HG02852 (cell line): ENCODE measurements around the gene PEX14.

Experiments used
- ATAC-seq: cut with Tn5 transposase; IDR thresholded peaks from one replicate; pipeline ENCODE4 v1.9.1; 2021; ENCODE audit warnings: mild to moderate bottlenecking, moderate library complexity; ENCODE audit not compliant: unreplicated experiment

PEX14 gene

DNA sequence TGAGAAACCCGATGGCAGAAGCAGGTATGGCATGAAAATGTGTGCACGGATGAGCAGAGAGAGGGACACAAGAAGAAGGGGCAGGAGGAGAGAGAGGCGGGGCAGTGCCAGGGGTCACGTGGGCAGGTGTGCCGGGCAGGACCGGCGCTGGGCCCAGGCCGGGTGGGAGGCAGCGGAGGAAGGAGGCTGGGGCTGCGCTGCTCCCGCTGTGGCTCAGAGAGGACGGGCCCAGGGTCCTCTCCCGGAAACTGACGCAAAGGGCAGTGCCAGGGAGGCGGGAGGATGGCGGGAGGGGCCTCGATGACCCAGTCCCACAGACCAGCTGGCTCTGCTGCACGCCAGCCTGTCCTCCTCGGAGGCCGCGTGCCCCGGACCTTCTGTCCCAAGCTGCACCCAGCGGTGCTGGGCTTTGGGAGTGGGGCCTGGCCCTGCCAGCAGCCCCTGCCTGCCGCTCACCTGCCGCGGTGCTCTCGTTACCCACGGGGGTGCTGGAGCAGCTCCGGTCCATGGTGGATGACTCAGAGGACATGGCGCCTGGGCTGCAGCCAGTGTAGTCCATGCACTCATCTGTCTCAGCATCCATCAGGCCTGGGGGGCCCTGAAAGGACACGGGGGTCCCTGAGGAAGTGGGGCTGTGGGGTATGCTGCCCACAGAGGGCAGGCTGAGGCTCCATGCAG is 167.8 kb downstream of the PEX14 start:
- no peak for ATAC-seq

DNA sequence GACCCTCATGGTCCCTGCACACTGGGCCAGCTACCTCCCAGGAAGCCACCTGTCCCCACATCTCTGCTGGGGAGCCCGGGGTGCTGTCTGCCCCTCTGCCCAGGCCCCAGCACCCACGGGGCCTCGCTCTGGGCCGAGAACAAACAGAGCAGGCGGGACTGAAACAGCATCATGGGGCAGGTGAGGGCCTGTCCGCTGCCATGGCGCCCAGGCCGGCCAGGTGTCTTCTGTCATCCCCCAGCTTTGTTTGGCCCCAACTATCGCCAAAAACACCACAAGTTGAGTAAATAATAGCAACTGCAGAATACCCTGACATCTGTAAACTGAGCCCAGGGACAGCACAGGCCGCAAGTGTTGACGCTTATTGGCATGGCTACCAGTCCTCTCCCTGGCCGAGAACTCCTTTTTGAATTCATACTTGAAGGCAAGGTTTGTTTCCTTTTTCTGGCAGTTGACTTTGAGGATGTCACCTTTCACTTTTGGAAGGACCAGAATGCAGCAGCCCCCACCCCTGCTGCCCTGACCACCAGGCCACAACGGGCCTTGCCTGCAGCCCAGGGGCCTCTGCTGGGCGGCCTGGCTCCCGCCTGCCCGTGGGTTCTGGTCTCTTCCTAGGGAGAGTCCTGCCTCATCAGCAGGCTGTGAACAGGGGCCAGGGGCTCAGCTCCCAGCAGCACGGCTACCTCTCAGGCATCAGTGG is 169.0 kb downstream of the PEX14 start:
- ATAC-seq, result no peak

DNA sequence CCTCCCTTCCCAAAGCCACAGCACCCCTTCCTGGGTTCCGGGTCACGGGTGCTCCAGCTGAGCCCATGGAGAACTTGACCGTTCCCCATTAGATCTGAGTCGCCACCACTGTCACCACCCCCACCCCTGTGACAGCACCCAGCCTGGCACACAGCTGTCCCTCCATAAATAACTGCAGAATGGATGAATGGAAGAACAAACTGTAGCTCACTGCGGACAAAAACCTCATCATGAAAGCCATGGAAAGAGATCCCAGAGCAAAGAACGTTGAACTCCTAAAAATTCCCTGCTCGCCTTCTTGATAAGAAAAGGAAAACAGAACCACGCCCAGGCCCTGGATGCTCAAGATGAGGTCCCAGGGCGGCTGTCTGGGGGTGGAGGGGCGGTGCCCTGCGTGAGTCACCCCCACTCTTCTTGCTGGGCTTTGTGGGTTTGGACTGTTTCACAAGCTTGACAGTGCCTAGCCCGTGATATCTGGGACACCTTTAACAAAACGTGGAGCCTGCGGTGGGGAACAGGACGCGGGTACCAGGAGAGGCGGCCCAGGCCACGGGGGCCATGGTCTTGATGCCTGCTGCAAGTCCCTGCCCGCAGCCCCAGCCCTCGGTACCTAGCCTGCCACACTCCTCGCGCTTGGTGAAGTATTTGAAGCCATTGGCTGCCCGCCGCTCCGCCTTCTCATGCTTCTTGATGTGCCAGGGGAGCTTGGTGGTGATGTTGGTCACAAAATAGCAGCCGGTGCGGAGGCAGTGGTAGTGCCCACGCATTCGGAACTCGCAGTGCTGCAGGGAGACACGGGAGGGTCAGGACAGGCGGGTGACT is 169.8 kb downstream of the PEX14 start:
- ATAC-seq, result no peak

DNA sequence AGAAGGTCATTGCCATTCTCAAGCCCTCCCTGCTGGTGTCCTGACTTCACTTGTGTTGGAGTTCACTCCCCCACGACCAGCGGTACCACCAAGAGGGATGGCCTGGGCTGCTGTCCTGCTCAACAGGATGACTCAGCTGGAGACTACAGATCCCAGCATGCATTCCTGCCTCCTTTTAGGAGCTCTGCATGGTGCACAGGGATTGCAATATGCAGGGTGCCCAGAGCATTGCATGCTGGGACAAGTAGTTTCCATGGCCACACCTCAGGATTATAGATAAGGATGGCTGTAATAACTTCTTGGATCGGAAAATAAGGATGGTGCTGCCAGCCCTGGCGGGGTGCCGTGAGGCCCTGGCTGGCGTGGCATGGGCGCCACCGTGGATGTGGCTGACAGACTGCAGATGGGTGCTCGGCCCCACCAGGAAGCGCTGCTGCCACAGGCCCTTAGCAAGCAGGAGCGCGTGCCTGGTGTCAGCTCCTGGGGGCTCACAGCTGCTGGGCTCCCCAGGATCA is 171.7 kb downstream of the PEX14 start:
- ATAC-seq, result no peak

DNA sequence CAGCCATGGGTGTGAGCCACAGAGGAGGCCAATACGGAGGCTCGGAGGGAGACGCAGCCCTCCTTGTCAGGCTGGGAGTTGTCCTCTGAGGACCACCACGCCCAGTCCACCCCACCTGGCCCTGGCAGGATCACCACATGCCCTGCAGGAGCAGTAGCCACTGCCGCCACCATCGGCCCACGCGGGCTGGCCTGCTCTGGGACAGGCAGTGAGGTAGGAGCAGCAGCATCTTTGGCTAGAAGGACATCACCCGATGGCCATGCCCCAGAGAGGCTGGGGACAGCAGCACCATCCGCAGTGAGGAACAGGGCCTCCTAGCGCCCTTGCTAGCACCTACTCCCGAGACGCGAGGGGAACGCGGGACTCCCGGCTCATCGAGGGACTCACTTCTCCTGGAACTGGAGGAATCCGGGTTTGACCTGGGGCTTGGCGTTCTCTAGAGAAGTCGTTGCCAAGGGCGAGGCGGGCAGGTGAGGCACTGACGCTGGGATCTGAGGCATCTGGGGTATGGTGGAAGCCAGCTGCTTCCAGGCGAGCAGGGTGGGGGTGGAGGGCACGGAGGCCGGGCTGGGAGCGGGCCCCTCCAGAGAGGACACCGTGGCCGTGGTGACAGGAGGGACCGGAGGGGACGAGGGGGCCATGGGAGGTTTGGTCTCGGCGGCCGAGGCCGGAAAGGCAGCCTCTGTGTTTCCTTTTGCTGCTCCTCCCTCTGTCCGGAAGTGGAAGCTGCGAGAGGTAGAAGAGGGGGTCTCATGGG is 172.8 kb downstream of the PEX14 start:
- no peak for ATAC-seq

DNA sequence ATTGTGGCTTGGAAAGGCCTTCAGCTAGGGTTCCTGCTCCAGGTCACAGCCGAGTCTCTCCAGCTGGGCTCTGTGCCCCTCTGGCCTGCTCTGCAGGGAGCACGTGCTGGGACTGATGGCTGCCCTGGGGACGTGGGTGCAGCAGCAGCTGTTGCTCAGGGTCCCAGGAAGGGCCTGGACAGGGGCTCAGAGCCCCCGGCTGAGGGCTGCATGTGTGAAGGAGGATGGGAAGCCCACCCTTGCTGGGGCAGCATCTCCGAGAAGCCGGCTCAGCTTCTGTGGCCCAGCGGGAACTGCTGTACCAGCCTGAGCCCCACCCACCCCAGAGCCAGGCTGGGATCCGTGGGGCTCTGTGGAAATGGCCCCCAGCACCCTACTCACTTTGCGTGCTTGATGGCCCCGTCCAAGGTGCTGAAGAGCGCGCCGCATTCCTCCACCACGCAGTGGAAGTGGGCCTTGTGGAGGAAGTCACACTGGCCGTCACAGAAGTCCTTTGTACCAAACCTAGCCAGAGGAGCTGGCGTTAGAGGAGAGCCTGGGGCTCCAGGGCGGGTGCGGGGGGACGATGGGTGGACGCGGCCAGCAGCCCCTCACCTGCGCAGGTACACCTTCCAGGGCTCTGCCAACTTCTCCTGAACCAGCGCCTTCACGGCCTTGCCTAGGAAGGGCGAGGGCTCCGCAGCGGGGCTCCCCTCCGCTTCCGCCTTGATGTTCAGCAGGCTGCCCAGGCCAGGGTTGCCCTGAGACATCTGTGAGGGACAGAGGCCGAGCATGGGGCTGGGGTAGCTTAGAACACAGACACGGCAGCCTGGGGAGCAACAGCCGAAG is 174.2 kb downstream of the PEX14 start:
- no peak for ATAC-seq

DNA sequence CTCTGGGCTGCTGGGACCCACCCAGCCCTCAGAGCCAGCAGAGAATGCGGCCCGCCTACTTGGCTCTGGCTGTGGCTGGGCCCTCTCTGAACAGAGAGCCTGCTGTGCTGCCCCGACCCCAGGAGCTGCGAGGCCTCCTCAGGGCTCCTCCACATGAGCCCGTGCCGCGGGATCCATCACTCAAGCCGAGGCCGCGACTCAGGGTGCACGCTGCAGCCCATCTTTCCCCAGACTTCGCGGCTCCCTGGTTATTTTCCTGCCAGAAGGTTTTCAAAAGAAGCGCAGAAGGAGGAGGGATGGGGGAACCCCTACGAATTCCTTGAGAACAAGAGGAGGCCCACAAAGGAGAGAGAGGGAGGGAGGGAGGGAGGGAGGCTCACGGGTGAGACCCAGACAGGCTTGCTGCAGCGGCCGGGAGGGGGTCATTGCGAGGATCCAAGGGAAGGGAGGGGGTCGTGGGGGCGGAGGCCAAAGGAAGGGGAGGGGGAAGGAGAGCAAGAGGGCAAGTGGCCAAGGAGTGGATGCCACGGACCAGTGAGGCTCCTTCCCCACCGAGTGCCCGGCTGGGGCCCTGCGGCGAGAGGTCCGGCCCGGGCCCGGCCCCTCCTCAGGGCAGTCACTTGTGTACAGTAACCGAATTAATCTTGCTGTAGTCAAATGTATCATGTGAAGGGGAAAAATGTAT is 174.9 kb downstream of the PEX14 start:
- no peak for ATAC-seq

DNA sequence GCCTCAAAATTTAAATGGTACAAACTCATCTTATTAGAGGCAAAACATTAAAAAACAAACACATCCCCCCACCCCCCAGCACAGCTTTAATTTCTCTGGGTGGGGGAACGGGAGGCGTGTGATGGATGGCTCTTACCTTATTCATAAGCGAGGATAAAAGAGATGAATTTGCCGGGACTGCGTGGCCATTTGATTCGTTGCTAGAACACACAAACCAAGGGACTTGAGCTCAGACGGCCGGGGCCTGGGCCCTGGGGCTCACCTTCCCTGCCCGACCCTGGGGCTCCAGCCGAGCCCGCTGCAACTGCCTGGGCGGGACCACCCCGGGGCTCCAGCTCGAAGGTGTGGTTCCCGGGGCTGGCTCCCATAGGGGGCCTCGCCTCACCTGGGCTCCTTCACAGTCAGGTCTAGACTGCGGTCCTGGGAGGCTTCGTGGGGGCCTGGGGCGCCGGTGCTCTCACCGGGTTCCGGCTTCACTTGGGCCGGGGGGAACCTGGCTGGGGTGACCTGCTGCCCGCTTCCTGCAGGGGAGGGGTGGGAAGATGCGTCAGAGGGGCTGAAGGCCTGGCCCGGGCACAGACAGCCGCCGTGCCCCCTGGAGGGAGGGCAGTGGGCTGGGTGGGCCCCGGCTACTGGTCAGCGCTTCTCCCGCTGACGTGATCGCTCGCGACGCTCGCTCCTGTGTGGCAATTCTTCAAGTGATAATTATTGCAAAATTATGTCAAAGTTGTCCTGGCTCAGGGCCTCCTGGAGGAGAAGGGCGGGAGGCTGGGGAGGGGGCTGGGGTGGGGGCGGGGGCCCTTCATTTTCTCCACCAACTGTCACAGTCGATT is 176.0 kb downstream of the PEX14 start:
- no peak for ATAC-seq

DNA sequence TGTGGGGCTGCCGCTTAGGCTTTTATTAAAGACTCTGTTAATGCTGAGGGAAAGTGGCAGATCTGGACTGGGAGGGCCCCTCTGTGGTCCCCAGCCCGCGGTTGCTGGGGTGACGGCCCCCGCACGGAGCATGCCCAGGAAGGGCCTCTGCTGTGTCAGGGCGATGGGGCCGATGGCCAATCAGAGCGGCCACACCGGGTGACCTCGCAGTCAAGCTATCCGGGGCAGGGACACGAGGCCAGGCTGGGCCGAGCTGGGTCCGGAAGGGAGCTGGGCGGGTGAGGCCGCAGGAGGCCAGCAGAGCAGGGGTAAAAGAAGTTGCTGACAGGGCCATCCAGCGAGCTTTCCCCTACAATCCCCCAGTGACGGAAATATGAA is 176.6 kb downstream of the PEX14 start:
- ATAC-seq, result no peak

DNA sequence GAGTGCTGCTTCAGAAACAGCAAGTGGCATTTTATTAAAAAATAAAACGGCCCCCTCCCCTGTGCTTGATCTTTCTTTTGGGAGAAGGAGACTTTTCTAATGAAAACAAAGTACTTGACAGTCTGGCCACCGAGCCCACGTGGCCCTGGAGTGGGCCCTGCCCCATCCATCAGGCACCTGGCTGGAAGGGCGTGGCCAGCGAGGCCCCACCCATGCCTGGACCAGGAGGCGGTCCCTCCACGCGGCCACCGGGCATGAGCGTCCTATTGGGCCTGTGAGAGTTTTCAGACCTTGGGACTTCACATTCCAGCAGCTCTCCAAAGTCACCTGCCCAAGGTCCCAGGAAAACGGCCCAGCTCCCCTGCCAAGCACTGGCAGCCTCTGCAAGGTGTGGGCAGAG is 177.0 kb downstream of the PEX14 start:
- ATAC-seq, result no peak

DNA sequence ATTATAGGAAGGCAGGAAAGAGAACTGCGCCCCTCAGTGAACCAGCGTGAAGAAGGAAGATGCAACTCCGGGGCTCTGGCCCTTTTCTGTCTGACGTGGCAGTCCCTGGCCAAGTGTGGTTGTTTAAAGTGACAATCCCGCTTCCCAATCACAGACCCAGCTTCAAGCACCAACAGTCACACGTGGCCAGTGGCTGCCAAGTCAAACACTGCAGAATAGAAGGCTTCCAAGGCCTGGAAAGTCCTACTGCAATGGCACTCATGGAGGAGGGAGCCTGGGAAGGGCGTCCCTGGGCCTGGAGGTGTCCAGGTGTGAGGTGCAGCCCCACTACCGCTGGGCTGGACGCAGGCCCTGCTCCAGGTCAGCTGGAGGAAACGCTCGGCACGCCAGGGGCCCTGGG is 177.9 kb downstream of the PEX14 start:
- ATAC-seq, result no peak

DNA sequence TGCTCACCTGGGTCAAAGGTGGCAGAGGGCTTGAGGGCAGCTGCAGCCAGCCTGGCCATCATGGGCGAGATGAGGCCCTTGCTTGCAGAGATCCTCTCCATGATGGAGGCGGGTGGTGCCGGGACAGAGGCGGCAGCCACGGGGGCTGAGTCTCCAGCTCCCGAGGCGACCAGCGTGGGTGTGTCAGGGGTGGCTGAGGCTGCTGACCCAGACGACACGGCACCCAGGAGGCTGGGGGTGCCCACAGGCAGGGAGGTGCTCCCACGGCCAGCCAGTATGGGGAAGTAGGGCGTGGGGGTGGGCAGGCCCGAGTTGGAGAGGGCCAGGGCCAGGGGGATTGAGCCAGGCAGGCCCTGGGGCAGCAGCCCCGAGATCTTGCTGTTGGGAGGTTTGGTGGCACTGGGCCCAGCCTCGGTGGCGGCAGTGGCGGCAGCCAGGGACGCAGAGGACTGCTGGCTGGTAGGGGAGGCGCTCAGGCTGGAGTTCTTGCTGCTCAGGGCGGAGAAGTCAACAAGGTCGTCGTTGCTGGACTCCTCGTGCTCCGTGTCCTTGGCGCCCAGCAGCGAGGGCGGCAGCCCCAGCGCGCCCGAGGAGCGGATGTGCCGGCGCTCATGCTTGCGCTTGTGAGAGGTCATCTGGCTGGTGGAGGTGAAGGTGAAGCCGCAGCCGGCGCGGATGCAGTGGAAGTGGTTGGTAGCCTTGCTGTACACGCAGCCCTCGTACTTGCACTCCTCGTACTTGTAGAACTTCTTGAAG is 178.8 kb downstream of the PEX14 start:
- ATAC-seq, result no peak

DNA sequence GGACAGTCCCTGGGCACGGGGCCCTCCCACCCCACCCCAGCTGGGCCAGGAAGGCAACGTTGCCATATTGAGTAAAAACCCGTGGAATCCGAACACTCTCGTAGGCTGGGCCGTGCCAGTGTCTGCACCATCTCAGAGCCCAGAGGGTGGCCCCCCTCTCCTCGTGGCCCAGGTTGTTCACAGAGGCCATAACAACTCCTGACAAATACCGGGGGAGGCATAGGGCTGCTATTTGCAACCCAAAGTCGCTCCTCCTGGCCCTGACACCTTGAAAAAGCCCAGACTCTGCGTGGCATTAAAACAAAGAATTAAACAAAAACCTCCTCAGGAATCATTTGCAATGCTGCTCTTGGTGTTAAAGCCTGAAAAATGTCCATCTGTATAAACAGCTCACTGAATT is 180.3 kb downstream of the PEX14 start:
- ATAC-seq, result no peak

DNA sequence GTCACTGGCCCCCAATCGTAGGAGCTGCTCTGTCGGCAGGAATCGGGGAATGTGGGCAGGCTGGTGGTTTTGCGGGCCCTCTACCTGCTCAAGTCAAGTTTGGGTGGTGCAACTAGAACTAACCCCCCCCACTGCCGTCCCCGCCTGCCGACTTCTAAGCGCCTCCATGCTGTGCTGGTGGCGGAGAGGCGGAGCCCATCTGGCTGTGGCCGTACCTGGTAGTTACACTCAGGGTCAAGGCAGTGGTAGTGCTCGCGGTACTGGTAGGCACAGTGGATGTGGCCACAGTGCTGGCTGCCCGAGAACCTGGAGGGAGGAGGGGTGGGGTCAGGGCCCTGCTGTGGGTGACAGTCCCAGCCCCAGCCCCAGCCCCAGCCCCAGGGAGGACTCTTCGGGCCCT is 181.7 kb downstream of the PEX14 start:
- no peak for ATAC-seq

DNA sequence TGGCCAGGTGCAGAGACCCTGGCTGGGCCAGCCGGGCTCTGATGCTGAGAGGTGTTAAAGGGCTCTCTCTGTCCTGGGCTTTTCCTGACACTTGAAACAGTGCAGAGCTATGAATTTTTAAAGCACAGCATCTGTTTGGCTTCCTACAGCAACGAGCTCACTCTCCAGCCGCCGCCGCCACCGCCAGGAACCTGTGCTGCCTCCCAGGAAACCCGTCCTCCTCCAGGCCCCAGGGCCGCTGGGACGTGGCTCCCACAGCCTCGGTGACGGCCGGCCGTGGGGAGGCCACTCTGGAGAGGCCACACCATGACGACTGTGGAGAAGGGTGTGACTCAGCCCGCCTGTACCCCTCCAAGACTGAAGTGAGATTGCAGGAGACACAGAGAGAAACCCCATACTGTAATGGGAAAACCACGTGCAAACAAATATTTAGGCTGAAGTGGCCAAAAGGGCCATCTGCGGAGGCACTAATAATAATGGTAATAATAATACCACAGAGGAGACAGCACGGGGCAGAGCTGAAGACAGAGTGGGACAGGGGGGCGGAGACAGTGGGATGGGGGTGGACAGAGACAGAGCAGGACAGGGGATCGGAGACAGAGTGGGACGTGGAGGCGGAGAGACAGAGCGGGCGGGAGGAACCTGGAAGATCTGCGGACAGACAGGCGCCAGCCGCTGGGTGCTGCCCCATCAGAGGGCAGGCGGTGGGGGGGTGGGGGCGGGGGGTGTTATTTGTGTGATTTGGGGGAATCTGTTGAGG is 182.5 kb downstream of the PEX14 start:
- no peak for ATAC-seq

DNA sequence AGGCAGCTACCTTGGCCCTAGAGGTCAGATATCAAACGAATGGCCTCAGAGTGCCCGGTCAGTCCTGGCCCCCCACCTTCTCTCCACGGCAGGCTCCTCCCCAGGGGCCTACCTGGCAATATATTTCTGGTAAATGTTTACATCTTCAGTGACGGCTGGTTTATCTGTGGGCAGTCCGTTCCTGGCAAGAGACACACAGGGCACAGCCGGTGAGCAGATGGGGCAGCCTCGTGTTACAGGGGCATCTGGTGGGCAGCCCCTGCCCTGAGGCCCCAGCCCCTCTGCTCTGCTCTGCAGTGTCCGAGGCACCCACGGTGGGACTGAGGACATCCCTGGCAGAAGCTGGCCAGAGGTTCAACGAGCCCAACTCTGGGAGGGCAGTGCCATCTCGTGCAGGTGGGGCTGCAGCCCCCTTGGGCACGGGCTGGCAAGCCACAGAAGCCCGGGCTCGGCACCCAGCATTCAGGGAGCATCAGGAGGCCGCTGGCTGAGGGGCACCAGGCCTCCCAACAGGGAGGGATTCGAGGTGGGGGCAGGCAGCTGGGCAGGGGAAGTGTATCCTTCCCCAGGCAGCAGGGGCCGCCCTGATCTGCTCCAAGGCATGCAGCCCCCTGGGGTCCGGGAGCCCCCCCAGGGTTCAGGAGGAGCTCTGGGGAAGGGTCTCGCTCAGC is 183.8 kb downstream of the PEX14 start:
- ATAC-seq, result no peak

DNA sequence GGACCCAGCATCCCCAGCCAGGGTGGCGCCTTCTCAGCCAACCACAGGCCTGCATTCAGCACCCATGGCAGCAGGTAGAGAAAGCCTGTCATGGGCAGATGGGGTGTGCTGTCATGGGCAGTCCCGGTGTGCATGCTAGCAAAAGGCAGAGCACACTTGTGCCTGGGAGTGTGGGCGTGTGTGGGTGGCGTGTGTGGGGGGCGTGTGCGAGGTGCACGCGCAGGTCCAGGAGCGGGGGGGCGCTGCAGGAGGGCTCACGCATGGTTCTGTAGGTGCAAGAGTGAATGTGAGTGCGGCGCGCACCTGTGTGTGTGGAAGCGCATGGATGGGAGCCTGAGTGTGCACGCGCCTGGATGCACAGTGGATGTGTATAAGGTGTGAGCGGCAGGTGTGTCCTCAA is 184.5 kb downstream of the PEX14 start:
- ATAC-seq, result no peak
